Hypothalamus (tissue), 51 donors: Measurements from ENCODE around the gene CISD3.

Experiments used
- DNase-seq, 51 donors: peaks; one replicate each; lab custom pipeline; 2025; lab: John Stamatoyannopoulos, UW

CISD3 gene, protein sequence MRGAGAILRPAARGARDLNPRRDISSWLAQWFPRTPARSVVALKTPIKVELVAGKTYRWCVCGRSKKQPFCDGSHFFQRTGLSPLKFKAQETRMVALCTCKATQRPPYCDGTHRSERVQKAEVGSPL

GRCh38 chr17:38729886-38730525, at the start of gene CISD3:
TSS of gene CISD3 (plus strand) at chr17:38730341. CDS start at chr17:38730359, 18 bp downstream.
- peak in 48 of 51 donors; percentile 24 to 89 (median 67) for DNase-seq

DNA sequence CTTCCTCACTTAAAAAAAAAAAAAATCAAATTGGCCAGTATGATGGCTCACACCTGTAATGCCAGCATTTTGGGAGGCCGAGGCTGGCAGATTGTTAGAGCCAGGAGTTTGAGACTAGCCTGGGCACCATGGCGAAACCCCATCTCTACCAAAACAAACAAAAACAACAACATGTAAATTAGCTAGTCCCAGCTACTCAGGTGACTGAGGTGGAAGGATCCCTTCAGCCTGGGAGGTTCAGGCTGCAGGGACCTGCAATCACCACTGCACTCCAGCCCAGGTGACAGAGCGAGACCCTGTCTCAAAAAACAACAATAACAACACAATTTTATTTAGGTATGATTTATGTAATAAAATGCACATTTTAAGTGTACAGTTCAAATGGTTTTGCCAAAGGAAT, 49.0 kb upstream of the CISD3 start:
- no peak for DNase-seq

GRCh38 chr17:38685491-38685890, 44.6 kb upstream of the CISD3 start:
- peak in 20 of 51 donors; percentile 7 to 58 (median 16) for DNase-seq

DNA sequence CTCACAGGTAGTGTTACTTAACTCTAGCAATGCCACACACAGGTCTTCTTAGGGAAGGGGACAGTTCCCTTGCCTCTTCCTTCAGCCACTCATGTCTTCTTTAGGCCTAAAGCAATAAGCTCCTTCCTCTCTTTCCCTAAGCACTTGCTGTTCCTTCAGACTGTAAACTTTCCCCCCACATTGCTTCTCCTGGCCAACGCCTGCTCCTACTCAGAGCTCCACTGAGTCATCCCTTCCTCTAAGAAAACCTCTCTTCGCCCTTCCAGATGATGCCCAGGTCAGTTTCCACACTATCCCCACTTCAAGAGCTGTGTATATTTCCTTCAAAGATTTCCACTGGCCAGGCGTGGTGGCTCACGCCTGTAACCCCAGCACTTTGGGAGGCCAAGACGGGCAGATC, 42.9 kb upstream of the CISD3 start:
- no peak for DNase-seq

DNA sequence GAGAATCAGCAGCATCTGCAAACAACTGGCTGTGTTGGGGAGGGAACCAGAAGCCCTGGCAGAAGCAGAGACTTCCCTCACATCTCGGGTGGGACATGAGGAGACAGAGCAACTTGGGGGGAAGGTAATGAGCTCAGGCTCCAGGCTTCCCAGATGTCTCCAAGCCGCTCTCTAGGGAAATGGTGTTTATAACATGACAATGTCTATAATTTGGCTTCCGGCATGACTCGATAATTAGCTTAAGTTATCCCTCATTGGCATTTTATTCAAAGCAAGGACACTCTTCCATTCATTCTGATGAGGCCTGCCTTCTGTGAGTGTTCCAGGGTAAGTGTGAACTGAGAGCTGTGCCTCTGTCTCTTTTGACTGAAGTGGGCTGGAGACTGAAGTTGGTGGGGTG, 39.8 kb upstream of the CISD3 start:
- DNase-seq = no peak

DNA sequence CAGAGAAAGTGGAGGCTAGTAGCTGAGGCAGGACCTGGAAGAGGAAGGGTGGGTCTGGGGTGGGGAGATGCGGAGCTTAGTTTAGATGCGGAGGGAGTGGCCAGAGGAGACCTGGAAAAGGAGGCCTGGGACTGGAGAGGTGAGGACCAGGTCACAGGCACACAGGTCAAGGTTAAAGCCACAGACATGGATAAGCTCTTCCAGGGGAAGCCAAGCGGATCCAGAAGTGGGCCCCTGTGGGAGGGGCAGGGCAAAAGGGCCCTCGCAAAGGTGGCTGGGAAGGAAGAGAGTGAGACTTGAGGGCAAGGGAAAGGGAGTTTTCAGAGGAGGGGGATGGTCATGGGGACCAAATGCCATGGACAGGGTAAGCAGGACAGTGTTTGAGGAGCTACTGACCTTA, 39.0 kb upstream of the CISD3 start:
- no peak for DNase-seq

- DNase-seq = peak in 30 of 51 donors; percentile 6 to 69 (median 34)
Observed at GRCh38 chr17:38693700-38694329, 36.3 kb upstream of the CISD3 start.

- DNase-seq = no peak
Observed at GRCh38 chr17:38697061-38697820, 32.9 kb upstream of the CISD3 start.

DNA sequence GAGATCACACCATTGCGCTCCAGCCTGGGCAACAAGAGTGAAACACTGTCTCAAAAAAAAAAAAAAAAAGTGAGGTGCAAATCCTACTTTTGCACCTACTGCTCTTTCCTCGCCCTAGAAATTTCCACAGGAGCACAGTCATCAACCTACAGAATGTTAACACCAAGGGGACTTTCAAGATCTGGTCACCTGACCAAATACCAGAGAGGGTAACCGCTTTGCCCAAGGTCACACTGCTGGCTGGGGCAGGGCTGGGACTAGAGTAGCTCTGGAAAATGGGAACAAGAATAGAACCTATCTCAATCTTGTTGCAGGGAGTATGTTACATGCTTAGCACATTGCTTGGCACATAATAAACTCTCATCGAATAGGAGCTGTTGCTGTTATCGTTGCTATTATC, 31.4 kb upstream of the CISD3 start:
- no peak for DNase-seq

DNA sequence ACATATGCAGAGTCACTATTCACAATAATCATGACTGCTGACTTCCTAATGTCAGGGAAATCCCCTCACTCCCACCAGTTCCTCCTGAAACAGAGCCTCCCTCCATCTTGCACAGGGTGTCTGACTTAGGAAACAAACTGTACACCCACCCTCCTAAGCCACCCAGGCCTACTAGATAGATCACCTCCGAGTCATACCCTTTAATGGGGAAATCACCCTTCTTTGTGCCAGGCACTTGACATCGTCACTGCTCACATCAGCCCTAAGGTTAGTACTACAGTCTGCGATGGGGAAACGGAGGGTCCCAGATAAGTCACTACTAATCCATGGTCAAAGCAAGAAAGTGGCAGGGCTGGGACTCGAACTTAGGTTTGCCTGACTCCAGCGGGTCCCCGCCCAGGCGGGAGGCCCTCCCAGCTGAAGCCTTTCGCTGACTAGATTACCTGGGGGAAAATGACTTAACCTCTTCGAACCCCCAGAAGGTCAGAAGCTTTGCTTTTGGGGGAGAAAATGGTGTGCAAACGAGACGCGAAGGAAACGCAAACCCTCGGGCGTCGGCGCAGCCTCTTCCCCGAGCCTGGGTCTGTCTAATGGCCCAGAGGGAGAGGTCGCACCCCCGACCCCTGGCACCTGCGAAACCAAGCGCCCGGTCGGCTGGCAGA, 28.5 kb upstream of the CISD3 start:
- DNase-seq = peak in 10 of 51 donors; percentile 29 to 73 (median 46)

- DNase-seq = peak in 50 of 51 donors; percentile 35 to 87 (median 68)
Observed at GRCh38 chr17:38702166-38702915, 27.8 kb upstream of the CISD3 start.

- peak in 1 of 51 donors; percentile 41 for DNase-seq
Observed at GRCh38 chr17:38702916-38703741, 27.0 kb upstream of the CISD3 start.

GRCh38 chr17:38703742-38704605, 26.2 kb upstream of the CISD3 start:
- DNase-seq = peak in 19 of 51 donors; percentile 9 to 52 (median 29)

- DNase-seq = peak in 48 of 51 donors; percentile 27 to 85 (median 69)
Observed at GRCh38 chr17:38704606-38705522, 25.3 kb upstream of the CISD3 start, which contains the start of gene MLLT6. TSS of gene MLLT6 (plus strand) at chr17:38705273. CDS start at chr17:38705633, 360 bp downstream.

- peak in 3 of 51 donors; percentile 48 to 55 (median 54) for DNase-seq
Observed at GRCh38 chr17:38705523-38705802, 24.7 kb upstream of the CISD3 start.

- peak in 23 of 51 donors; percentile 13 to 60 (median 33) for DNase-seq
Observed at GRCh38 chr17:38705803-38706504, 24.2 kb upstream of the CISD3 start.
